Body of pancreas (tissue), 4 donors: ENCODE measurements around the gene CEBPG.

Experiments
- POLR2A ChIP-seq, 3 donors: fragments of 450-650 bp; IDR thresholded peaks; one replicate each; pipeline ENCODE4 v1.6.1; 2016; ENCODE audit warnings: antibody characterized with exemption in 3 of 3, mild to moderate bottlenecking in 2 of 3
- TF ChIP-seq, protein P1 (sequence below), 7 experiments: fragments of 450-650 bp in 4 of 7; fragments of 200-600 bp in 3 of 7; sonication (generic) in 3 of 7; IDR thresholded peaks; one replicate each; pipeline ENCODE4 v1.5.1; 2016 to 2019; ENCODE audit warnings: antibody characterized with exemption in 7 of 7

DNA sequence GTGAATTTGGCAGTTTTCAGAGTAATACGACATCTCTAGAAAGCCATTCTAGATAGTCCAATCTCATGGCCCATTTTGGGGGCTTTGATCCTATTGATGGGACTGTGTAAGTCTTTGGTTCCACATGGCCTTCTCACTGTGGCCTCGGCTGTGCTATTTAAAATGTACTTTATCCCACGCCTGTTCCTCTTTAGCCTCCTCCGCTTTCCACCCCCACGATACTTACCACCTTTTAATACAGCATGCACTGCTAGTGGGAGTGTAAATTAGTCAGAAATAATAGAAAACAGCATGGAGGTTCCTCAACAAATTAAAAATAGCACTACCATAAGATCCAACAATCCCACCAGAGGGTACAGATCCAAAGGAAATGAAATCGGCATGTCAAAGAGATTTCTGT lies 28.3 kb upstream of the CEBPG start:
- TF ChIP-seq, protein P1, sequence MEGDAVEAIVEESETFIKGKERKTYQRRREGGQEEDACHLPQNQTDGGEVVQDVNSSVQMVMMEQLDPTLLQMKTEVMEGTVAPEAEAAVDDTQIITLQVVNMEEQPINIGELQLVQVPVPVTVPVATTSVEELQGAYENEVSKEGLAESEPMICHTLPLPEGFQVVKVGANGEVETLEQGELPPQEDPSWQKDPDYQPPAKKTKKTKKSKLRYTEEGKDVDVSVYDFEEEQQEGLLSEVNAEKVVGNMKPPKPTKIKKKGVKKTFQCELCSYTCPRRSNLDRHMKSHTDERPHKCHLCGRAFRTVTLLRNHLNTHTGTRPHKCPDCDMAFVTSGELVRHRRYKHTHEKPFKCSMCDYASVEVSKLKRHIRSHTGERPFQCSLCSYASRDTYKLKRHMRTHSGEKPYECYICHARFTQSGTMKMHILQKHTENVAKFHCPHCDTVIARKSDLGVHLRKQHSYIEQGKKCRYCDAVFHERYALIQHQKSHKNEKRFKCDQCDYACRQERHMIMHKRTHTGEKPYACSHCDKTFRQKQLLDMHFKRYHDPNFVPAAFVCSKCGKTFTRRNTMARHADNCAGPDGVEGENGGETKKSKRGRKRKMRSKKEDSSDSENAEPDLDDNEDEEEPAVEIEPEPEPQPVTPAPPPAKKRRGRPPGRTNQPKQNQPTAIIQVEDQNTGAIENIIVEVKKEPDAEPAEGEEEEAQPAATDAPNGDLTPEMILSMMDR (IDR thresholded peaks at IDR 0.05), result no peak
- TF ChIP-seq POLR2A (IDR thresholded peaks at IDR 0.05), result no peak
